H1 (cell line): ENCODE measurements around the gene LANCL1.

Experiments used
- ATF3 ChIP-seq: IDR thresholded peaks from 2 replicates; pipeline ENCODE4 v1.6.1; 2011; ENCODE audit warnings: low read depth, mild to moderate bottlenecking, low read length; ENCODE audit not compliant: insufficient read depth
- CTCF ChIP-seq, 3 experiments: IDR thresholded peaks; 1 replicate in 2 of 3; 2 replicates in 1 of 3; pipeline versions ENCODE4 v1.5.1 to v1.6.1; 2011; ENCODE audit warnings: low read length in 3 of 3, mild to moderate bottlenecking in 3 of 3, inconsistent platforms in 2 of 3, low read depth in 1 of 3, moderate library complexity in 1 of 3; ENCODE audit not compliant: insufficient read depth in 1 of 3; ENCODE audit errors: control extremely low read depth in 1 of 3
- EP300 ChIP-seq, 2 experiments: IDR thresholded peaks; 1 replicate in 1 of 2; 2 replicates in 1 of 2; pipeline ENCODE4 v1.6.1; 2011 to 2012; ENCODE audit warnings: low read depth in 2 of 2, low read length in 2 of 2, mild to moderate bottlenecking in 2 of 2, borderline replicate concordance in 1 of 2, inconsistent platforms in 1 of 2, moderate library complexity in 1 of 2
- MAX ChIP-seq: IDR thresholded peaks from 2 replicates; pipeline ENCODE4 v1.6.1; 2012; ENCODE audit warnings: inconsistent platforms
- POLR2A ChIP-seq, 2 experiments: IDR thresholded peaks; 1 replicate in 1 of 2; 2 replicates in 1 of 2; pipeline ENCODE4 v1.6.1; 2011; ENCODE audit warnings: low read depth in 2 of 2, low read length in 2 of 2, mild to moderate bottlenecking in 2 of 2; ENCODE audit errors: control extremely low read depth in 1 of 2
- POLR2AphosphoS5 ChIP-seq: IDR thresholded peaks from 2 replicates; pipeline ENCODE4 v1.6.1; 2011; ENCODE audit warnings: low read depth, low read length
- RBBP5 ChIP-seq: IDR thresholded peaks from 2 replicates; pipeline ENCODE4 v1.7.1; 2012; ENCODE audit warnings: low read depth, mild to moderate bottlenecking, inconsistent platforms, low read length, moderate library complexity, borderline replicate concordance
- SIN3A ChIP-seq, 2 experiments: IDR thresholded peaks in 1 of 2; conservative IDR thresholded peaks in 1 of 2; 2 replicates each; pipeline ENCODE4 v1.6.1; 2011 to 2012; ENCODE audit warnings: low read length in 2 of 2, improper control_type of control experiment in 1 of 2, low read depth in 1 of 2, mild to moderate bottlenecking in 1 of 2

GRCh38 chr2:210475706-210476105, 853 bp downstream of the LANCL1 start:
- TF ChIP-seq ATF3 (no peak), CTCF (IDR thresholded peaks at IDR 0.05; ENCODE audit: control extremely low read depth in 1 of 3, insufficient read depth in 1 of 3, low read depth in 1 of 3, low read length in 3 of 3) (no peak), POLR2A (IDR thresholded peaks at IDR 0.05; ENCODE audit: control extremely low read depth in 1 of 2, low read depth in 2 of 2, low read length in 2 of 2) (no peak), RBBP5 (no peak), POLR2AphosphoS5 (no peak), EP300 (IDR thresholded peaks at IDR 0.05; ENCODE audit: borderline replicate concordance in 1 of 2, low read depth in 2 of 2, low read length in 2 of 2) (no peak), MAX (no peak), SIN3A (conservative IDR thresholded peaks at IDR 0.05 in 1 of 2, IDR thresholded peaks at IDR 0.05 in 1 of 2; ENCODE audit: low read depth in 1 of 2, low read length in 2 of 2) (no peak)
